Measurements from ENCODE around the gene SPDYE16. TPM values are rescaled to one million over a fixed set of nuclear protein-coding genes. Genes with fewer than 3 reads are reported as not detected.
"Not testable (repeated sequence)": the region's sequence is repeated elsewhere in the genome, so short reads cannot be mapped to it uniquely, and the experiment has no call there.

SPDYE16 gene
- total RNA-seq, 4 donors from 2014 or later, result 0.31 TPM; not detected in 3

GRCh38 chr7:76495717-76496116 is 47.4 kb downstream of the SPDYE16 start:
- H3K4me1 ChIP-seq; H3K4me3 ChIP-seq; in situ Hi-C loops (cut with MboI; ENCODE audit: low sequenced_read_pairs in 4 of 4); intact Hi-C loops (cut with DNase I; ENCODE audit: low total_unique reads); ATAC-seq; DNase-seq; H3K9me3 ChIP-seq; H3K36me3 ChIP-seq; H3K27me3 ChIP-seq; H3K27ac ChIP-seq: not testable (repeated sequence)

GRCh38 chr7:76492139-76492538 is 51.0 kb downstream of the SPDYE16 start:
- DNase-seq; H3K36me3 ChIP-seq; H3K4me1 ChIP-seq; ATAC-seq; H3K27ac ChIP-seq; H3K4me3 ChIP-seq; H3K9me3 ChIP-seq; in situ Hi-C loops (cut with MboI; ENCODE audit: low sequenced_read_pairs in 4 of 4); H3K27me3 ChIP-seq; intact Hi-C loops (cut with DNase I; ENCODE audit: low total_unique reads): not testable (repeated sequence)

- H3K27me3 ChIP-seq; ATAC-seq; H3K9me3 ChIP-seq; intact Hi-C loops (cut with DNase I; ENCODE audit: low total_unique reads); in situ Hi-C loops (cut with MboI; ENCODE audit: low sequenced_read_pairs in 4 of 4); DNase-seq; H3K4me3 ChIP-seq; H3K36me3 ChIP-seq; H3K4me1 ChIP-seq; H3K27ac ChIP-seq: not testable (repeated sequence)
Observed at GRCh38 chr7:76487969-76488368, 55.1 kb downstream of the SPDYE16 start.

- H3K9me3 ChIP-seq; H3K27me3 ChIP-seq; H3K36me3 ChIP-seq; H3K4me1 ChIP-seq; H3K27ac ChIP-seq; DNase-seq; in situ Hi-C loops (cut with MboI; ENCODE audit: low sequenced_read_pairs in 4 of 4); intact Hi-C loops (cut with DNase I; ENCODE audit: low total_unique reads); H3K4me3 ChIP-seq: not testable (repeated sequence)
- peak in 1 of 2 donors; percentile 33 for ATAC-seq
Observed at GRCh38 chr7:76486618-76487017, 56.5 kb downstream of the SPDYE16 start.

- H3K27ac ChIP-seq; H3K4me1 ChIP-seq; H3K4me3 ChIP-seq; intact Hi-C loops (cut with DNase I; ENCODE audit: low total_unique reads); H3K27me3 ChIP-seq; H3K9me3 ChIP-seq; ATAC-seq; H3K36me3 ChIP-seq; in situ Hi-C loops (cut with MboI; ENCODE audit: low sequenced_read_pairs in 4 of 4); DNase-seq: not testable (repeated sequence)
Observed at GRCh38 chr7:76485822-76486610, 57.1 kb downstream of the SPDYE16 start.

GRCh38 chr7:76484456-76484855 is 58.6 kb downstream of the SPDYE16 start:
- ATAC-seq; H3K9me3 ChIP-seq; H3K36me3 ChIP-seq; intact Hi-C loops (cut with DNase I; ENCODE audit: low total_unique reads); H3K4me3 ChIP-seq; H3K4me1 ChIP-seq; DNase-seq; in situ Hi-C loops (cut with MboI; ENCODE audit: low sequenced_read_pairs in 4 of 4); H3K27me3 ChIP-seq; H3K27ac ChIP-seq: not testable (repeated sequence)

GRCh38 chr7:76483081-76483480 is 60.0 kb downstream of the SPDYE16 start:
- H3K27me3 ChIP-seq; intact Hi-C loops (cut with DNase I; ENCODE audit: low total_unique reads); ATAC-seq; DNase-seq; in situ Hi-C loops (cut with MboI; ENCODE audit: low sequenced_read_pairs in 4 of 4); H3K9me3 ChIP-seq; H3K27ac ChIP-seq; H3K4me1 ChIP-seq; H3K36me3 ChIP-seq; H3K4me3 ChIP-seq: not testable (repeated sequence)

- DNase-seq; H3K4me1 ChIP-seq; H3K9me3 ChIP-seq; H3K4me3 ChIP-seq; intact Hi-C loops (cut with DNase I; ENCODE audit: low total_unique reads); in situ Hi-C loops (cut with MboI; ENCODE audit: low sequenced_read_pairs in 4 of 4); H3K27me3 ChIP-seq; H3K27ac ChIP-seq; ATAC-seq; H3K36me3 ChIP-seq: not testable (repeated sequence)
Observed at GRCh38 chr7:76482660-76483059, 60.4 kb downstream of the SPDYE16 start.

Other genes with a start within 250 kb of the SPDYE16 start
- 1,000 to 10,000 TPM; 1,878 to 2,898 (median 2,185) TPM for gene HSPB1, start 240.6 kb downstream of the SPDYE16 start, total RNA-seq
- gene YWHAG, start 184.3 kb downstream of the SPDYE16 start, total RNA-seq, result 100 to 1,000 TPM; 119 to 262 (median 179) TPM
- under 1 TPM in 3 of 4 donors, not detected in 1; 0.20 to 0.68 (median 0.25) TPM for gene SSC4D, start 133.6 kb downstream of the SPDYE16 start, total RNA-seq
- gene ZP3, start 118.3 kb downstream of the SPDYE16 start, total RNA-seq, result 1 to 10 TPM in 1 of 4 donors, not detected in 3; 1.1 TPM
- gene DTX2, start 81.6 kb downstream of the SPDYE16 start, total RNA-seq, result 10 to 100 TPM; 14.8 to 23.2 (median 18.8) TPM
- under 1 TPM in 3 of 4 donors, not detected in 1; 0.22 to 0.92 (median 0.27) TPM for gene UPK3B, start 32.7 kb downstream of the SPDYE16 start, total RNA-seq
- 1 to 10 TPM; 3.3 to 8.1 (median 5.7) TPM for gene POMZP3, start 84.0 kb upstream of the SPDYE16 start, total RNA-seq

Data from gastrocnemius medialis (tissue), 4 donors.